HepG2 (cell line): ENCODE data around the gene ABI3BP. TPM values are rescaled to one million over a fixed set of nuclear protein-coding genes. Genes with fewer than 3 reads are reported as not detected.

Experiments
- ATAC-seq: fragments of 200-7000 bp; cut with Tn5 transposase; 3 replicates; pipeline ENCODE4 v1.9.1; 2020; ENCODE audit warnings: mild to moderate bottlenecking, moderate library complexity
- BruUV-seq: library from RNA; stranded (reverse); fragments of 400-500 nt; replicated peaks from 2 replicates; lab custom pipeline; 2021; lab: Mats Ljungman, UMichigan
- CTCF ChIA-PET: fragments of 300-600 bp; formaldehyde crosslinking; extraction: SDS; loops from one replicate; lab custom pipeline; 2021; ENCODE audit warnings: low total read pairs, inconsistent platforms, low intra/inter-chr PET ratio; lab: Yijun Ruan, JAX
- POLR2A ChIA-PET: fragments of 350-600 bp; sonication (Branson Sonifier 250); formaldehyde crosslinking; loops from one replicate; lab custom pipeline; 2020; ENCODE audit warnings: antibody characterized with exemption, inconsistent platforms; lab: Yijun Ruan, JAX
- DNase-seq: peaks from one replicate; pipeline ENCODE4 v3.0.0-alpha.2; 2015; ENCODE audit warnings: low spot score
- FAIRE-seq: peaks from 3 replicates; lab custom pipeline; 2011; peaks lifted over from hg19 to GRCh38; lab: Jason Lieb, UNC
- H2AFZ ChIP-seq: one replicate; pipeline ENCODE4 v1.6.1; 2011; ENCODE audit warnings: low read length, inconsistent platforms
- H3K27ac ChIP-seq: fragments of 300-600 bp; 3 replicates; pipeline ENCODE4 v1.8.0; 2011; ENCODE audit warnings: mixed run types, mild to moderate bottlenecking, mixed read lengths, low read length, inconsistent platforms; ENCODE audit not compliant: insufficient read depth; ENCODE audit errors: extremely low read length
- H3K27me3 ChIP-seq, 2 experiments: fragments of 200-600 bp in 1 of 2; 2 replicates in 1 of 2; 3 replicates in 1 of 2; pipeline versions ENCODE4 v1.6.0 to v1.8.0; 2011; ENCODE audit warnings: low read length in 2 of 2, mild to moderate bottlenecking in 2 of 2, moderate library complexity in 2 of 2, inconsistent platforms in 1 of 2; ENCODE audit not compliant: insufficient read depth in 2 of 2, control insufficient read depth in 1 of 2
- H3K36me3 ChIP-seq, 2 experiments: fragments of 200-600 bp in 1 of 2; replicated peaks in 1 of 2; 2 replicates in 1 of 2; 3 replicates in 1 of 2; pipeline versions ENCODE4 v1.5.1 to v1.8.0; 2011; ENCODE audit warnings: low read length in 2 of 2, inconsistent platforms in 1 of 2; ENCODE audit not compliant: insufficient read depth in 2 of 2, control insufficient read depth in 1 of 2
- H3K4me1 ChIP-seq: 2 replicates; pipeline ENCODE4 v1.5.1; 2012; ENCODE audit warnings: low read length, inconsistent platforms; ENCODE audit not compliant: insufficient read depth
- H3K4me2 ChIP-seq: 2 replicates; pipeline ENCODE4 v1.6.0; 2011; ENCODE audit warnings: low read depth, low read length, inconsistent platforms
- H3K4me3 ChIP-seq, 3 experiments: fragments of 200-600 bp in 1 of 3; sonication (generic), shearing (Covaris generic) in 1 of 3; replicated peaks in 1 of 3; 2 replicates each; pipeline ENCODE4 v1.5.1; 2011 to 2016; ENCODE audit warnings: low read length in 3 of 3, inconsistent platforms in 2 of 3, low read depth in 2 of 3, mild to moderate bottlenecking in 2 of 3, control low read depth in 1 of 3, mixed read lengths in 1 of 3; ENCODE audit not compliant: insufficient read depth in 1 of 3
- H3K79me2 ChIP-seq: one replicate; pipeline ENCODE4 v1.6.1; 2011; ENCODE audit warnings: low read length, inconsistent platforms; ENCODE audit not compliant: insufficient read depth
- H3K9ac ChIP-seq: 2 replicates; pipeline ENCODE4 v1.6.0; 2011; ENCODE audit warnings: mild to moderate bottlenecking, low read depth, low read length, inconsistent platforms; ENCODE audit not compliant: insufficient read depth
- H3K9me3 ChIP-seq: 2 replicates; pipeline ENCODE4 v1.5.1; 2012; ENCODE audit warnings: mild to moderate bottlenecking, low read length
- H4K20me1 ChIP-seq: 2 replicates; pipeline ENCODE4 v1.6.0; 2011; ENCODE audit warnings: inconsistent platforms, mild to moderate bottlenecking, low read length, moderate library complexity; ENCODE audit not compliant: insufficient read depth
- HES4 ChIP-seq: sonication (generic); formaldehyde crosslinking; IDR thresholded peaks from 2 replicates; pipeline ENCODE4 v1.9.0; 2021; ENCODE audit warnings: mild to moderate bottlenecking, missing genetic modification reagents, borderline replicate concordance
- RAD51 ChIP-seq: fragments of 450-650 bp; IDR thresholded peaks from 2 replicates; pipeline ENCODE4 v1.6.1; 2016; ENCODE audit warnings: borderline replicate concordance
- WGBS: methylation state at CpG from one replicate; pipeline ENCODE4 v1.1.6; 2017; ENCODE audit warnings: low lambda C conversion rate; 5-methylcytosine and 5-hydroxymethylcytosine counted together
- in situ Hi-C: cut with HindIII; loops from 2 replicates; pipeline ENCODE4 v1.10.0; 2017; ENCODE audit warnings: low pct_unique_long_range_greater_than_20kb; ENCODE audit not compliant: extremely low pct_ligation_motif_present
- intact Hi-C: fragments of 100-400 bp; cut with micrococcal nuclease; formaldehyde crosslinking; loops from one replicate; pipeline ENCODE4 v1.10.0; 2022; ENCODE audit not compliant: unreplicated experiment
- polyA plus RNA-seq, 8 experiments: library from polyadenylated mRNA; depleted of rRNA in 3 of 8; stranded (reverse) in 7 of 8; unstranded in 1 of 8; fragments of >200 nt; fragmentation: Illumina TruSeq in 4 of 8; extraction: Trizol in 4 of 8; gene quantifications; 2 replicates each; pipeline versions ENCODE4 v1.2.1 to v1.2.3, GENCODE V29; 2011 to 2016; ENCODE audit warnings: low read depth in 4 of 8, missing spikeins in 1 of 8, mixed read lengths in 1 of 8; ENCODE audit not compliant: insufficient read depth in 1 of 8
- total RNA-seq, 5 experiments: library from RNA; depleted of rRNA; stranded (reverse); fragments of >200 nt; fragmentation: Illumina TruSeq; extraction: Trizol; gene quantifications; 2 replicates each; pipeline ENCODE4 v1.2.3, GENCODE V29; 2016; ENCODE audit warnings: low read depth in 1 of 5
- TF ChIP-seq, protein P1 (sequence below): sonication (generic); formaldehyde crosslinking; IDR thresholded peaks from 2 replicates; pipeline ENCODE4 v1.5.0; 2020; ENCODE audit warnings: missing genetic modification reagents, mild to moderate bottlenecking, borderline replicate concordance
- TF ChIP-seq, protein P2 (sequence below): sonication (generic); formaldehyde crosslinking; IDR thresholded peaks from 2 replicates; pipeline ENCODE4 v1.5.0; 2020; ENCODE audit warnings: mild to moderate bottlenecking, missing genetic modification reagents

Gene ABI3BP
- total and polyA plus RNA-seq, 2 of the 13 experiments (the other 11 are each of a cell fraction or from before 2014, with no cell fraction given) = not detected

DNA sequence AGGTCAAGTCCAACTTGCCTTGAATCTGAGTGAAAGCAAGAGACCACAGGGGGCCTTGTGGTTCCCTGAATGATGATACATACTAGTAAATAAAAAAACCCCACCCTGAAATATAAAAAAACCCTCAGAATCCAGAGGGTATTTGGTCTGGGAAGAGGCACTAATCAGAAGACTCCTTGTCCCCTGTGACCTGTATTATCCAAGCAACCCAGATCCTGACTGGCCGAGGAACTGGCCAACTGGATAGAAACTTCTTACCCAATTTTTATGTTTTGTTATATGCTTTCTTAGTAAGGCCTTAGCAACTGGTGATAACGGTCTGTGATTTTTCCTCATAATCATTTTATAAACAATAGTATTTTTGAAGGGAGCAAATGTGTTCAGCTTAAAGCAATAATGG, 17.5 kb downstream of the ABI3BP start (continued):
- TF ChIP-seq, protein P1, sequence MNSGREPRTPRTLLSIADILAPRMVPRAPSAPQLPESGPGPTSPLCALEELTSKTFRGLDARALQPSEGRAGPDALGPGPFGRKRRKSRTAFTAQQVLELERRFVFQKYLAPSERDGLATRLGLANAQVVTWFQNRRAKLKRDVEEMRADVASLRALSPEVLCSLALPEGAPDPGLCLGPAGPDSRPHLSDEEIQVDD (CRISPR knock-in tag) = no peak

GRCh38 chr3:100973594-100973993, 19.6 kb downstream of the ABI3BP start:
- no peak overlapping the region for H2AFZ ChIP-seq
- no peaks in the 10 kb centered on the region for H3K36me3 ChIP-seq
- H4K20me1 ChIP-seq = no peaks in the 10 kb centered on the region
- no peak overlapping the region for H3K27ac ChIP-seq
- H3K4me1 ChIP-seq = no peaks in the 10 kb centered on the region
- no peaks in the 10 kb centered on the region for H3K9me3 ChIP-seq
- ATAC-seq (no peak), DNase-seq (no peak)
- no peaks in the 10 kb centered on the region; a peak in 1 of 5 replicates for H3K27me3 ChIP-seq
- no TSS peak for BruUV-seq
- WGBS = 7% methylated on average over 4 of the region's 4 CpGs
- no peak overlapping the region for H3K9ac ChIP-seq
- H3K4me3 ChIP-seq = no peak overlapping the region
- ChIA-PET POLR2A (no interaction called here), CTCF (no interaction called here)
- in situ Hi-C loops = no loop called here
- H3K4me2 ChIP-seq = no peak overlapping the region
- no peaks in the 10 kb centered on the region for H3K79me2 ChIP-seq
- intact Hi-C loops = no loop called here
- no peak for TF ChIP-seq RAD51
- no peak for TF ChIP-seq HES4 (CRISPR knock-in tag)
- TF ChIP-seq, protein P2, sequence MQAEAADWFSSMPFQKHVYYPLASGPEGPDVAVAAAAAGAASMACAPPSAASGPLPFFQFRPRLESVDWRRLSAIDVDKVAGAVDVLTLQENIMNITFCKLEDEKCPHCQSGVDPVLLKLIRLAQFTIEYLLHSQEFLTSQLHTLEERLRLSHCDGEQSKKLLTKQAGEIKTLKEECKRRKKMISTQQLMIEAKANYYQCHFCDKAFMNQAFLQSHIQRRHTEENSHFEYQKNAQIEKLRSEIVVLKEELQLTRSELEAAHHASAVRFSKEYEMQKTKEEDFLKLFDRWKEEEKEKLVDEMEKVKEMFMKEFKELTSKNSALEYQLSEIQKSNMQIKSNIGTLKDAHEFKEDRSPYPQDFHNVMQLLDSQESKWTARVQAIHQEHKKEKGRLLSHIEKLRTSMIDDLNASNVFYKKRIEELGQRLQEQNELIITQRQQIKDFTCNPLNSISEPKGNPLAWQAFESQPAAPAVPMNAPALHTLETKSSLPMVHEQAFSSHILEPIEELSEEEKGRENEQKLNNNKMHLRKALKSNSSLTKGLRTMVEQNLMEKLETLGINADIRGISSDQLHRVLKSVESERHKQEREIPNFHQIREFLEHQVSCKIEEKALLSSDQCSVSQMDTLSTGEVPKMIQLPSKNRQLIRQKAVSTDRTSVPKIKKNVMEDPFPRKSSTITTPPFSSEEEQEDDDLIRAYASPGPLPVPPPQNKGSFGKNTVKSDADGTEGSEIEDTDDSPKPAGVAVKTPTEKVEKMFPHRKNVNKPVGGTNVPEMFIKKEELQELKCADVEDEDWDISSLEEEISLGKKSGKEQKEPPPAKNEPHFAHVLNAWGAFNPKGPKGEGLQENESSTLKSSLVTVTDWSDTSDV (CRISPR knock-in tag) = no peak
- TF ChIP-seq, all 625 proteins: peak for 0
- FAIRE-seq = no peak
